ENCODE data around the gene FOXP4. TPM values are rescaled to one million over a fixed set of nuclear protein-coding genes. Genes with fewer than 3 reads are reported as not detected.

The FOXP4 gene
- total RNA-seq, 1 experiment from 2014 or later = 32.3 TPM

DNA sequence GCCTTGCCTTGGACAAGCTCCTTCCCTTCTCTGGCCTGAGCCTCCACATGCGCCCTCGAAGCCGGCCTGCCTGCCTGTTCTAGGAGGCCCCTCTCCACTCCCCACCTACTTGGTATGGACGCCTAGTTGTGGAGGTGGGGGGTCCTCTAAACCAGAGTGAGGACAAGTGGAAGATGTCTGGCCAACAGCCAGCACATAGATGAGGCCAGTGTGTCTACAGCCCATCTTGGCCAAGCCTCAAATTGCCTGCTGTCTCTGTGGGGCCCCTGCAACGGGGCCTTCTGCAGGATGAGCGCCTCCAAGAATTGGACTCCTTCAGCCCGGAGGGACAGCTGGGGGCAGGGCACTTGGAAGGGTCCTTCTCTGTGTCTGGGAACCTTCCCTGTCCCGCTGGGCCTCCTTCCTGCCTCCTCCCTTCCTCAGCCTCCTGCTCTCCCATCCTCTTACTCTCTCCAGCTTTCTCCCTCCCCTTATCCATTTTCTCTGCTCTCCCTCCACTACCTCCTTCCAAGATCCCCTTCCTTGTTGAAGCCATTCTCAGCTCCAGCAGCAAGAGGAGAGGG is 93.7 kb downstream of the FOXP4 start (continued):
- no peak for TF ChIP-seq ELF1 (IDR thresholded peaks at IDR 0.05; ENCODE audit: borderline replicate concordance, low read depth)
- TF ChIP-seq FOSL1 (IDR thresholded peaks at IDR 0.05; ENCODE audit: low read depth) = no peak
- TF ChIP-seq JUND (IDR thresholded peaks at IDR 0.05) = no peak
- no peak for TF ChIP-seq POLR2AphosphoS5 (IDR thresholded peaks at IDR 0.05; ENCODE audit: low read depth, low read length)
- TF ChIP-seq ZFX (IDR thresholded peaks at IDR 0.05) = no peak
- TF ChIP-seq SP1 (IDR thresholded peaks at IDR 0.05; ENCODE audit: low read depth) = no peak
- no peak for TF ChIP-seq EZH2phosphoT487 (IDR thresholded peaks at IDR 0.05; ENCODE audit: borderline replicate concordance)
- no peak for TF ChIP-seq EGR1 (IDR thresholded peaks at IDR 0.05; ENCODE audit: low read depth)

DNA sequence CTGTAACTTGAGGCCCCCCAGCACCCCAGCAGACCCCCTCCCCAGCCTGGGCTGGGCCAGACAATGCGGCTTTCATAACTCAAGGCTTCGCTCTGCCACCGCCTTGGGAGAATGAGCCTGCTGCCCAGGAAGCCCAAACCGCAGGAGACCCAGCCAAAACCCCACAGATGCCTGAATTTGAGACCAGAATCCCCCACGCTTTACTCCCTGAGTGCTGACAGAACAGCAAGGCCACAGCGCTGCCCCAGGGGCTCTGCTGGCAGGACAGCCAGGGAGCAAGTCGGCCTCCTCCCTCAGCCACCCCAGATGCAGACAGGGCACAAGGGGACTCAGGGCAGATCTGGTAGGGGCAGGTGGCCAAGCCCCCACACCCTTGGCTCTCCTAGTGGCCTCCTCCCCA is 94.2 kb downstream of the FOXP4 start:
- Histone ChIP-seq H3K9ac (ENCODE audit: low read length) (no peak overlapping the region), H3K9me2 (ENCODE audit: insufficient read depth) (no peaks in the 10 kb centered on the region), H3K4me2 (ENCODE audit: low read length) (no peak overlapping the region), H3K4me1 (ENCODE audit: control insufficient read depth in 1 of 2, insufficient read depth in 2 of 2, low read length in 2 of 2) (peaks cover 21 to 35% of the 10 kb centered on the region in 2 experiments), H3K27ac (ENCODE audit: low read depth, low read length) (no peak overlapping the region), H4K20me1 (ENCODE audit: insufficient read depth) (no peaks in the 10 kb centered on the region), H3K9me3 (ENCODE audit: control insufficient read depth in 1 of 2, insufficient read depth in 1 of 2, low read depth in 1 of 2, low read length in 2 of 2) (no peaks in the 10 kb centered on the region), H3K36me3 (ENCODE audit: control insufficient read depth in 1 of 2, insufficient read depth in 2 of 2, low read length in 2 of 2) (no peaks in the 10 kb centered on the region), H3K27me3 (ENCODE audit: insufficient read depth, low read length) (no peaks in the 10 kb centered on the region), H3K4me3 (replicated peaks in 1 of 2; ENCODE audit: low read depth in 1 of 2, low read length in 2 of 2) (no peak overlapping the region), H2AFZ (ENCODE audit: low read depth, low read length, poor library complexity, severe bottlenecking) (no peak overlapping the region), H3K79me2 (ENCODE audit: insufficient read depth, low read length) (peaks cover 10% of the 10 kb centered on the region; the same call in 1 of the 2 replicates)
- ChIA-PET CTCF (no interaction called here), RAD21 (ENCODE audit: low non-redundant PET in 1 of 2, low total read pairs in 2 of 2, uncharacterized antibody in 2 of 2, unreplicated experiment in 2 of 2) (no interaction called here), POLR2A (no interaction called here)
- intact Hi-C loops (cut with micrococcal nuclease) = no loop called here
- BruUV-seq (replicated peaks) = no TSS peak
- DNase-seq (ENCODE audit: low read depth, low spot score) (no peak), ATAC-seq (no peak)
- no peak for TF ChIP-seq FOSL1 (IDR thresholded peaks at IDR 0.05; ENCODE audit: low read depth)

GRCh38 chr6:41641352-41641925 is 95.3 kb downstream of the FOXP4 start:
- TF ChIP-seq MAX (IDR thresholded peaks at IDR 0.05) (no peak), CTCF (IDR thresholded peaks at IDR 0.05 in 2 of 3, conservative IDR thresholded peaks at IDR 0.05 in 1 of 3; ENCODE audit: borderline replicate concordance in 1 of 3, insufficient read depth in 1 of 3, low read depth in 2 of 3, low read length in 2 of 3) (no peak), CBX3 (IDR thresholded peaks at IDR 0.05; ENCODE audit: low read depth) (no peak)
- TF ChIP-seq, protein P1, sequence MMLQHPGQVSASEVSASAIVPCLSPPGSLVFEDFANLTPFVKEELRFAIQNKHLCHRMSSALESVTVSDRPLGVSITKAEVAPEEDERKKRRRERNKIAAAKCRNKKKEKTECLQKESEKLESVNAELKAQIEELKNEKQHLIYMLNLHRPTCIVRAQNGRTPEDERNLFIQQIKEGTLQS (IDR thresholded peaks at IDR 0.05) = no peak
- TF ChIP-seq, protein P2, sequence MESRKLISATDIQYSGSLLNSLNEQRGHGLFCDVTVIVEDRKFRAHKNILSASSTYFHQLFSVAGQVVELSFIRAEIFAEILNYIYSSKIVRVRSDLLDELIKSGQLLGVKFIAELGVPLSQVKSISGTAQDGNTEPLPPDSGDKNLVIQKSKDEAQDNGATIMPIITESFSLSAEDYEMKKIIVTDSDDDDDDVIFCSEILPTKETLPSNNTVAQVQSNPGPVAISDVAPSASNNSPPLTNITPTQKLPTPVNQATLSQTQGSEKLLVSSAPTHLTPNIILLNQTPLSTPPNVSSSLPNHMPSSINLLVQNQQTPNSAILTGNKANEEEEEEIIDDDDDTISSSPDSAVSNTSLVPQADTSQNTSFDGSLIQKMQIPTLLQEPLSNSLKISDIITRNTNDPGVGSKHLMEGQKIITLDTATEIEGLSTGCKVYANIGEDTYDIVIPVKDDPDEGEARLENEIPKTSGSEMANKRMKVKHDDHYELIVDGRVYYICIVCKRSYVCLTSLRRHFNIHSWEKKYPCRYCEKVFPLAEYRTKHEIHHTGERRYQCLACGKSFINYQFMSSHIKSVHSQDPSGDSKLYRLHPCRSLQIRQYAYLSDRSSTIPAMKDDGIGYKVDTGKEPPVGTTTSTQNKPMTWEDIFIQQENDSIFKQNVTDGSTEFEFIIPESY (IDR thresholded peaks at IDR 0.05; ENCODE audit: extremely low read depth, insufficient replicate concordance, low read length) = no peak
- CTCF ChIA-PET = no interaction called here
- no TSS peak for BruUV-seq (replicated peaks)

More at GRCh38 chr6:41641352-41641925, 95.3 kb downstream of the FOXP4 start:
- no peak for ATAC-seq
- H3K79me2 ChIP-seq (ENCODE audit: insufficient read depth, low read length) = peaks cover 10% of the 10 kb centered on the region; the same call in 1 of the 2 replicates
- ChIA-PET POLR2A (no interaction called here), RAD21 (ENCODE audit: low non-redundant PET in 1 of 2, low total read pairs in 2 of 2, uncharacterized antibody in 2 of 2, unreplicated experiment in 2 of 2) (no interaction called here)
- 0 out of 4 replicates have a peak, but pooled peaks cover 0 to 3% of the 10 kb centered on the region in 2 experiments for H3K36me3 ChIP-seq (ENCODE audit: control insufficient read depth in 1 of 2, insufficient read depth in 2 of 2, low read length in 2 of 2)
- H3K4me1 ChIP-seq (ENCODE audit: control insufficient read depth in 1 of 2, insufficient read depth in 2 of 2, low read length in 2 of 2) = peaks cover 13 to 26% of the 10 kb centered on the region in 2 experiments
- no peaks in the 10 kb centered on the region for H3K9me2 ChIP-seq (ENCODE audit: insufficient read depth)
- no peak overlapping the region for H2AFZ ChIP-seq (ENCODE audit: low read depth, low read length, poor library complexity, severe bottlenecking)
- no peaks in the 10 kb centered on the region for H3K27me3 ChIP-seq (ENCODE audit: insufficient read depth, low read length)
- intact Hi-C loops (cut with micrococcal nuclease) = no loop called here
- no peak overlapping the region for H3K27ac ChIP-seq (ENCODE audit: low read depth, low read length)
- no peak for DNase-seq (ENCODE audit: low read depth, low spot score)
- no peak overlapping the region for H3K4me3 ChIP-seq (replicated peaks in 1 of 2; ENCODE audit: low read depth in 1 of 2, low read length in 2 of 2)
- H4K20me1 ChIP-seq (ENCODE audit: insufficient read depth) = no peaks in the 10 kb centered on the region
- no peak overlapping the region for H3K9ac ChIP-seq (ENCODE audit: low read length)
- H3K9me3 ChIP-seq (ENCODE audit: control insufficient read depth in 1 of 2, insufficient read depth in 1 of 2, low read depth in 1 of 2, low read length in 2 of 2) = no peaks in the 10 kb centered on the region
- H3K4me2 ChIP-seq (ENCODE audit: low read length) = no peak overlapping the region

Data from HCT116 (cell line).